Stimulated activated CD4-positive, alpha-beta T cell treated with anti-CD3 and anti-CD28 coated beads, Interleukin-4, amount 100 ng/mL, for 24 hours (primary cell): ENCODE results near the gene DENND1A.

Experiments used
- DNase-seq: peaks from one replicate; pipeline ENCODE4 v3.0.0-alpha.2; 2020

Gene DENND1A

GRCh38 chr9:123722378-123722777 is 207.5 kb downstream of the DENND1A start:
- no peak for DNase-seq

DNA sequence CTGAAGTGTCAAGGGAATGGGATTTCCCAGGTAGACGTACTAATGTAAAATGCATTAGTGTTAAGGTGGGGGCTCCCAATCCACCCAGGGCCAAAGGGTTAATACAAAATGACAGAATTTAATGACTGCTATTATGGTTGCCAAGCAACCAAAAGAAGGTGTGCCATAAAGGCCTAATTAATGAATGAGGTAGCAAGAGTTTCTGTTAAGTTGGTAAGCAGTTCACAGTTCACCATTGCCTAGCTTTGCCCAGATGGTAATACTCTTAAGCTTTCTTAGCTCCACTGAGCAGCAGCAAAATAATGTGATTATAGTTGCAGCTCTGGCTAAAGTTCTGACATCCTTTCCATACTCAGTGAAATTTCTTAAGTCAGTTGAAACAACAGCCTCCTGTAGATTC is 211.7 kb downstream of the DENND1A start:
- no peak for DNase-seq

- no peak for DNase-seq
These were observed 212.2 kb downstream of the DENND1A start for GRCh38 chr9:123717581-123718175.

- no peak for DNase-seq
These were observed 213.5 kb downstream of the DENND1A start for GRCh38 chr9:123716339-123716945.

GRCh38 chr9:123715258-123715657 is 214.7 kb downstream of the DENND1A start:
- no peak for DNase-seq

DNA sequence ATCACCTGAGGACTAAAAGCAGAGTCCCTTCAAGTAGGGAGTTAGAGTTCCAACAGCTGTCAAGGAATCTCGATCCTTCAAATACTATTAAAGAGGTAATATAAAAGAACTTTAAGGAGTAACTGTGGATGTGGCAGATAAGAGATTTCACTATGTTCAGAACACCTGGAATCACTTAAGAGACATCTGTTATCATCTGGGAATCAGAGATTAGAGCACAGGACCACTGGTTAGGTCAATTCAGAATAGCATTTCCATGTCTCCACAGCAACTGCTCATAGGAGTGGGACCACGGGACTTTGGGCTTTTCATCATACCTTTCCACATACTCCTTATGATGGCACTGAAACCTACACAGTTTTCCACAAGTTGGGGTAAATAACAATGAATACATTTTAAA is 216.6 kb downstream of the DENND1A start:
- no peak for DNase-seq

GRCh38 chr9:123712399-123712798 is 217.5 kb downstream of the DENND1A start:
- no peak for DNase-seq

DNA sequence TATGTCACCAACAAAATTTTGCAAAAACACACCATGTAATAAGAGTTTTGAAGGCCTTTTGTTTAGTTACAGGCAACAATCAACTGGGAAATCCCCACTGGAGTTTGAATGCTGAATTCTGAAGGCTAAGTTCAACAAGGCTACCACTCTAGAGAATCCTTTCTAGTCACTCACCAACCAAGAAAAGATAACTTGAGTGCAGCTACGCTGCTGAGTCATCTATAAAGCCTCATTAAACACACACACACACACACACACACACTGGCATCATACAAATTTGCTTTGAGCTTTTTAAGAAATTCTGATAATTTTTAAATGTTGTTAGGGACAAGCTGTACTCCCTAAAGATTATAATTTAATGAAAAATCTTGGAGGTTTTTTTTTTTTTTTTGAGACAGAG is 219.6 kb downstream of the DENND1A start:
- no peak for DNase-seq

DNA sequence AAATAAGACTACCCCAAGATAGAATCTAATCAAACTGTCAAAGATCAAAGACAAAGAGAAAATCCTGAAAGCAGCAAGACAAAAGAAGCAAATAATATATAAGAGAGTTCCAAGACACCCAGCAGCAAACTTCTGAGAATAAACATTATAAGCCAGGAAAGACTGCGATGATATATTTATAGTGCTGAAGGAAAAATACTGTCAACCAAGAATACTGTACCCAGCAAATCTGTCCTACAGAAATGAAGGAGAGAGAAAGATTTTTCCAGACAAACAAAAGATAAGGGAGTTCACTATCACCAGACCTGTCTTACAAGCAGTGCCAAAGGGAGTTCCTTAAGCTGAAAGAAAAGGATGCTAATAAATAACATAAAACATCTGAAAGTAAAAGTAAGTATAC is 227.4 kb downstream of the DENND1A start:
- no peak for DNase-seq

DNA sequence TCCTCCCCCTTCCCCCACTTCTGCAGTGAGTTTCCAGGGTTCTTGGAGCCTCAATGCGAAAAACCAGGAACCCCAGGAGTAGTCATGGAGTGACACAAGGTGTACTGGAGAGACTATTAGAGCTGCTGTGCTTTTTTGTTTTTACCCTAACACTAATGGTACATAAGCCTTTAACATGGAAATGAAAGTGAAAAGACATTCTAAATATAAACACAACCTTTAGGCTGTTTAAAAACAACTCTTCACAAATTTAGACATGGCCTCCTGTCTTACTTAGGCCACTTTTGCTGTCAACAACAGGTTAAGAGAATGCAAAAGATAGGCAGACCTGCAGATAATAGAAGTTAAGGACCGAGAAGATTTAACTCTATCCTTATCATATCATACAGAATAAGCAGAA is 232.2 kb downstream of the DENND1A start:
- DNase-seq = no peak

DNA sequence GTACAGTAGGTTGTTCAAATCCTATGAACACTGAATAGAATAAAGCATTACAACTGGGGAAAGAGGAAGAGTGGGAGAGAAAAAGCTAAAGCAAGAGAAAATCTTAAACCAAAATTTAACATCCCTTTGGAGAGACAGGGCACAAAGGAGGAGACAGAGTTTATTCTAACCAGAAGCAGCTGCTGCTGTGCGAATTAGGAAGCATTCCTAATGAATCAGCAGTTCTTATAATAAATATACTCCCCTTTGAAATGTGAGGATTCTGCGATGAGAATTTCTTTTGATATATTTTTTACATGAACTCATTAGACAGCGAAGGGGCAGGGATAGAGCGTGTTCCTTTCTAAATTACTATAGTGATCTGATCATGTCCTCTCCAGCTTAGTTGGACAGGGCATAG is 233.4 kb downstream of the DENND1A start:
- no peak for DNase-seq

GRCh38 chr9:123695386-123695785 is 234.5 kb downstream of the DENND1A start:
- no peak for DNase-seq

GRCh38 chr9:123691765-123692303 is 238.1 kb downstream of the DENND1A start:
- DNase-seq = no peak

GRCh38 chr9:123689701-123690428 is 240.1 kb downstream of the DENND1A start:
- DNase-seq = no peak

DNA sequence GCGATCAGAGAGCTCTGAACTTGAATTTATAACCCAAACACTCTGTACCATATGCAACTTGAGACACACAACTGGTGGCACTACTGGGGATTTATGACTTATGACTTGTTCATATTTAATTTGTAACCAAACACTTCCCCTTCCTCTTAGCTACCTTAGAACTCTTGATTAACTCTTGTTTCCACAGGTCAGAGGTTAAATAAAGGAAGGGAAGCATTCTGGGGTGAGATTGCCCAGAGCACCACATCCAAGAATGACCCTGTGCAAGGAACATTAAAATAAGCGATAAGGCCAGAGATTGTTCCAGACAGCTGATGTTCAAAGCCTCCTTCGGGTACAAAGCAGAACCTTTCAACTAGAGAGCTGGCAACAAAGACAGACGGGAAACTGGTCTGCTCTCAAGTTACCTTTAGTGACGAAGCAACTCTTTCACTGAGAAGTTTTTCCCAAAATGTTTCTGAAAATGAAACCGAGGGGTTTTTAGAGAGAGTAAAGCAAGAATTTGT is 242.6 kb downstream of the DENND1A start:
- DNase-seq = no peak

DNA sequence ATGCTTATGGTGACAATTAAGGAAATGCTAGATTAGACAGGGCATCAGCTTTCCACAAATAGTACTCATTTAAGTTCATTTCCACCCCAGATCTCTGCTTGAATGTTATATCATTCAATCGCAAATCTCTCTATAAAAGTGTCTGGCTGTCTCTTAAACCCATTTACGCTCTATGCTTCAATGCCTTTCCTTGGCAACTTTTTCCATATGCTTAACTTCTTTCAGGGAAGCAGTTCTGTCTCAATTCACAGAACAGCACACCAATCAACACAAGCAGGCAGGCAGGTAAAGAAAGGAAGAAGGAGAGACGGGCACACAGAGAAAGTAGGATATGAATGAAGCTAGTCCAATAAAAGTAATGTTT is 243.1 kb downstream of the DENND1A start:
- DNase-seq = no peak

- DNase-seq = no peak
These were observed 243.6 kb downstream of the DENND1A start for GRCh38 chr9:123686131-123686828.

DNA sequence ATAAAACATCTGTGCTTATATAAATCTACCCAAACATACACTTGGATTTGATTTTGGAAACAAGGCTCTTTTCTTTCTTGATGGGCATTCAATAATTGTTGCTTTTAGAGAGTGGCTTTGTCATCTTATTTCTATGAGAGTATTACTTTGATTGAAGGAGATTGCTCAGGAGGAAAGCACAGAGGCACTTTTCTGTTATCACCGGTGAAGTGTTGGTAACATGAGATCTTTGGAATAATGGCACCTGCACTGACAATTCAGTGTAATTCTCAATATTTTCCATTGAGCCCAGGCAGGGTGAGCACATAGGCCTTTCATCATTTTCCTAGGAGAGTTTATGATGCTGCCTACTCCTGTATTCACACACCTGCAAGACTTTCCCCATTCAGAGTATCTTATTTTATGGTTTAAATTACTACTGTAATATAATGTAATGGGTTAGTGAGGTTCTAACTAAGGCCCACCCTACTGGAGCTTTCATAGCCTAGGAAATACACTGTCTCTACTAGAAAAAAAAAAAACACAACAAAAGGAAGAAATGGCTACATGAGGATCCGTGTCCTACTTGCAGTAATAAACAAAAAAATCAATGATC is 244.3 kb downstream of the DENND1A start:
- DNase-seq = no peak

GRCh38 chr9:123684393-123685149 is 245.4 kb downstream of the DENND1A start:
- DNase-seq = no peak

DNA sequence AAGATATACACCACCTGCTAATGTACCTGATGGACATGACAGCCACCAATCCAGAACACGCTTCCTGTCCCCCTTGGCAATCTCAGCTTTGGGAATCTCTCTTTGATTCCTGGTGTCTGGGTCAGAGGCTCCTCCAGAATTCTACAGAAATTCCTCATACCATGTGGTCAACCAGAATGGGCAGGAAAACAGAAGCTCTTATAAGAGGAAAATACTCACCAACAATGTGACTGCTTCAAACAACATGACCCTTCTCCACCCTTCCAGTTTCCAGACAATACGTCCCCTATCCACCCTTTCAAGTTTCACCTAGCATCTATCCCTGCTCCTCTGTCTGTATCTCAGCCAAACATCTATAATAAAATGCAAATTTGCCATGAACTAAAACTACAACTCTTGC is 247.2 kb downstream of the DENND1A start:
- no peak for DNase-seq

GRCh38 chr9:123680352-123680751 is 249.6 kb downstream of the DENND1A start:
- DNase-seq = no peak

- DNase-seq = no peak
These were observed 250.5 kb downstream of the DENND1A start for GRCh38 chr9:123679330-123679987.
